ENCODE data around the gene ST6GAL1.

DNA sequence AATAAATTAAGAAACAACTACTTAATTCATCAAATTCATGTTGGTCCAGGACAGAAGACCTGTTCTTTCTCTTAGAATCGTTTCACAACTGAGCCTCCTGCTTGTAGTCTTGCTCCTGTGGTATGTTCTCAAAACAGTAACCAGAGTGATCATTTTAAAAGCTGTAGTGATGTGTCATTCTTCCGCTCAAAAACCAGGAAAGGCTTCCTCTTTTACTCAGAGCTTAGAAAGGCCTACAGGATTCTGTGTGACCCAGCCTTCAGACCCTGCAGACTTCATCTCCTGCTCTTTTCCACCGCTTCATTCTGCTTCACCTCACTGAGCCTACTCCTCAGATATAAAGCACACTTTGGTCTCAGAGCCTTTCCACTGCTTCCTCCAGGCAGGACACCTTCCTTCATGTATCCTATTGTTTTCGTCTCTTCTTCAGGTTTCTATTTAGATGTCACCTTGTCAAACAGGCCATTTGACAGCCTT, 22.7 kb downstream of the ST6GAL1 start:
- TF ChIP-seq, protein P1, sequence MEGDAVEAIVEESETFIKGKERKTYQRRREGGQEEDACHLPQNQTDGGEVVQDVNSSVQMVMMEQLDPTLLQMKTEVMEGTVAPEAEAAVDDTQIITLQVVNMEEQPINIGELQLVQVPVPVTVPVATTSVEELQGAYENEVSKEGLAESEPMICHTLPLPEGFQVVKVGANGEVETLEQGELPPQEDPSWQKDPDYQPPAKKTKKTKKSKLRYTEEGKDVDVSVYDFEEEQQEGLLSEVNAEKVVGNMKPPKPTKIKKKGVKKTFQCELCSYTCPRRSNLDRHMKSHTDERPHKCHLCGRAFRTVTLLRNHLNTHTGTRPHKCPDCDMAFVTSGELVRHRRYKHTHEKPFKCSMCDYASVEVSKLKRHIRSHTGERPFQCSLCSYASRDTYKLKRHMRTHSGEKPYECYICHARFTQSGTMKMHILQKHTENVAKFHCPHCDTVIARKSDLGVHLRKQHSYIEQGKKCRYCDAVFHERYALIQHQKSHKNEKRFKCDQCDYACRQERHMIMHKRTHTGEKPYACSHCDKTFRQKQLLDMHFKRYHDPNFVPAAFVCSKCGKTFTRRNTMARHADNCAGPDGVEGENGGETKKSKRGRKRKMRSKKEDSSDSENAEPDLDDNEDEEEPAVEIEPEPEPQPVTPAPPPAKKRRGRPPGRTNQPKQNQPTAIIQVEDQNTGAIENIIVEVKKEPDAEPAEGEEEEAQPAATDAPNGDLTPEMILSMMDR (IDR thresholded peaks at IDR 0.05) = no peak
- TF ChIP-seq POLR2AphosphoS5 (IDR thresholded peaks at IDR 0.05) = no peak
- no peak for TF ChIP-seq EP300 (IDR thresholded peaks at IDR 0.05)
